Liver (tissue), 9 donors: ENCODE measurements around the gene MAP3K10. TPM values are rescaled to one million over a fixed set of nuclear protein-coding genes. Genes with fewer than 3 reads are reported as not detected.
"Not testable (repeated sequence)": the region's sequence is repeated elsewhere in the genome, so short reads cannot be mapped to it uniquely, and the experiment has no call there.

ENCODE experiments used
- DNase-seq: peaks from one replicate; pipeline ENCODE4 v3.0.0-alpha.2; 2017; ENCODE audit warnings: low spot score
- H3K27ac ChIP-seq, 2 donors: one replicate each; pipeline ENCODE4 v1.7.0; 2013; ENCODE audit warnings: inconsistent platforms in 2 of 2, low read length in 2 of 2, control low read depth in 1 of 2, low read depth in 1 of 2, mild to moderate bottlenecking in 1 of 2
- H3K27me3 ChIP-seq, 4 donors: one replicate each; pipeline versions ENCODE4 v1.6.1 to v1.7.0; 2013; ENCODE audit warnings: low read length in 3 of 4, inconsistent platforms in 1 of 4, mild to moderate bottlenecking in 1 of 4, moderate library complexity in 1 of 4; ENCODE audit not compliant: control insufficient read depth in 4 of 4, insufficient read depth in 4 of 4
- H3K36me3 ChIP-seq, 4 donors: one replicate each; pipeline versions ENCODE4 v1.6.1 to v1.7.0; 2013; ENCODE audit warnings: low read length in 3 of 4, mild to moderate bottlenecking in 3 of 4, low read depth in 1 of 4, moderate library complexity in 1 of 4; ENCODE audit not compliant: control insufficient read depth in 4 of 4, insufficient read depth in 3 of 4
- H3K4me1 ChIP-seq, 4 donors: one replicate each; pipeline versions ENCODE4 v1.6.1 to v1.7.0; 2013; ENCODE audit warnings: low read length in 3 of 4, mild to moderate bottlenecking in 3 of 4, moderate library complexity in 1 of 4; ENCODE audit not compliant: control insufficient read depth in 4 of 4, insufficient read depth in 4 of 4
- H3K4me3 ChIP-seq, 3 donors: one replicate each; pipeline versions ENCODE4 v1.6.1 to v1.7.0; 2013; ENCODE audit warnings: low read length in 3 of 3, control low read depth in 1 of 3, low read depth in 1 of 3, mild to moderate bottlenecking in 1 of 3
- H3K9ac ChIP-seq, 2 donors: one replicate each; pipeline ENCODE4 v1.7.0; 2013; ENCODE audit warnings: low read length in 2 of 2, mild to moderate bottlenecking in 2 of 2, moderate library complexity in 2 of 2, control low read depth in 1 of 2, low read depth in 1 of 2
- H3K9me3 ChIP-seq, 4 donors: one replicate each; pipeline versions ENCODE4 v1.6.1 to v1.7.0; 2013; ENCODE audit warnings: low read length in 3 of 4; ENCODE audit not compliant: control insufficient read depth in 4 of 4
- FOXA1 ChIP-seq: IDR thresholded peaks from 2 replicates; pipeline ENCODE4 v1.6.1; 2016; ENCODE audit warnings: antibody characterized with exemption
- FOXA2 ChIP-seq: IDR thresholded peaks from 2 replicates; pipeline ENCODE4 v1.6.1; 2016; ENCODE audit warnings: antibody characterized with exemption
- GABPA ChIP-seq, 2 donors: IDR thresholded peaks in 1 of 2; conservative IDR thresholded peaks in 1 of 2; 2 replicates each; pipeline ENCODE4 v1.6.1; 2016; ENCODE audit warnings: antibody characterized with exemption in 2 of 2, mild to moderate bottlenecking in 1 of 2, moderate library complexity in 1 of 2
- JUND ChIP-seq, 2 donors: IDR thresholded peaks; 2 replicates each; pipeline ENCODE4 v1.6.1; 2016; ENCODE audit warnings: antibody characterized with exemption in 2 of 2
- NR2F2 ChIP-seq: IDR thresholded peaks from 2 replicates; pipeline ENCODE4 v1.6.1; 2016; ENCODE audit warnings: antibody characterized with exemption
- RAD21 ChIP-seq, 2 donors: IDR thresholded peaks; 2 replicates each; pipeline ENCODE4 v1.6.1; 2016; ENCODE audit warnings: antibody characterized with exemption in 2 of 2, mild to moderate bottlenecking in 2 of 2
- RXRA ChIP-seq, 2 donors: IDR thresholded peaks; 2 replicates each; pipeline ENCODE4 v1.6.1; 2017 to 2018; ENCODE audit warnings: antibody characterized with exemption in 2 of 2, mild to moderate bottlenecking in 1 of 2
- SP1 ChIP-seq: IDR thresholded peaks from 2 replicates; pipeline ENCODE4 v1.6.1; 2018; ENCODE audit warnings: antibody characterized with exemption, mild to moderate bottlenecking
- YY1 ChIP-seq: IDR thresholded peaks from 2 replicates; pipeline ENCODE4 v1.6.1; 2016; ENCODE audit warnings: antibody characterized with exemption, mild to moderate bottlenecking
- WGBS: extraction: QIAGEN DNeasy Blood & Tissue Kit; methylation state at CpG from one replicate; pipeline ENCODE4 v1.1.7; 2013; 5-methylcytosine and 5-hydroxymethylcytosine counted together
- polyA plus RNA-seq, 2 donors: library from polyadenylated mRNA; stranded (reverse) in 1 of 2; unstranded in 1 of 2; fragments of 200-250 nt in 1 of 2; fragments of >200 nt in 1 of 2; fragmentation: Nextera tagmentation in 1 of 2; extraction: Ambion mirVana in 1 of 2; gene quantifications; one replicate each; pipeline versions ENCODE4 v1.2.1 to v1.2.3, GENCODE V29; 2013 to 2015
- total RNA-seq, 2 donors: library from RNA; depleted of rRNA; stranded (reverse); fragments of >200 nt; gene quantifications; one replicate each; pipeline ENCODE4 v1.2.3, GENCODE V29; 2014
- TF ChIP-seq, protein P1 (sequence below): IDR thresholded peaks from 2 replicates; pipeline ENCODE4 v1.6.1; 2016; ENCODE audit warnings: antibody characterized with exemption, mild to moderate bottlenecking
- TF ChIP-seq, protein P2 (sequence below): fragments of 150-350 bp; IDR thresholded peaks from 2 replicates; pipeline ENCODE4 v1.5.1; 2017; ENCODE audit warnings: improper control_type of control experiment, low read depth, low read length; ENCODE audit not compliant: missing input control
- TF ChIP-seq, protein P3 (sequence below): IDR thresholded peaks from 2 replicates; pipeline ENCODE4 v1.6.1; 2016; ENCODE audit warnings: antibody characterized with exemption
- TF ChIP-seq, protein P4 (sequence below): IDR thresholded peaks from 2 replicates; pipeline ENCODE4 v1.6.1; 2016; ENCODE audit warnings: antibody characterized with exemption
- donor health status: healthy.
- donor health status: healthy.
- donor health status: healthy.
- donor health status: healthy.
- donor health status: healthy.

MAP3K10 gene
- total and polyA plus RNA-seq, 4 donors: 0.65 to 3.9 (median 2.1) TPM

DNA sequence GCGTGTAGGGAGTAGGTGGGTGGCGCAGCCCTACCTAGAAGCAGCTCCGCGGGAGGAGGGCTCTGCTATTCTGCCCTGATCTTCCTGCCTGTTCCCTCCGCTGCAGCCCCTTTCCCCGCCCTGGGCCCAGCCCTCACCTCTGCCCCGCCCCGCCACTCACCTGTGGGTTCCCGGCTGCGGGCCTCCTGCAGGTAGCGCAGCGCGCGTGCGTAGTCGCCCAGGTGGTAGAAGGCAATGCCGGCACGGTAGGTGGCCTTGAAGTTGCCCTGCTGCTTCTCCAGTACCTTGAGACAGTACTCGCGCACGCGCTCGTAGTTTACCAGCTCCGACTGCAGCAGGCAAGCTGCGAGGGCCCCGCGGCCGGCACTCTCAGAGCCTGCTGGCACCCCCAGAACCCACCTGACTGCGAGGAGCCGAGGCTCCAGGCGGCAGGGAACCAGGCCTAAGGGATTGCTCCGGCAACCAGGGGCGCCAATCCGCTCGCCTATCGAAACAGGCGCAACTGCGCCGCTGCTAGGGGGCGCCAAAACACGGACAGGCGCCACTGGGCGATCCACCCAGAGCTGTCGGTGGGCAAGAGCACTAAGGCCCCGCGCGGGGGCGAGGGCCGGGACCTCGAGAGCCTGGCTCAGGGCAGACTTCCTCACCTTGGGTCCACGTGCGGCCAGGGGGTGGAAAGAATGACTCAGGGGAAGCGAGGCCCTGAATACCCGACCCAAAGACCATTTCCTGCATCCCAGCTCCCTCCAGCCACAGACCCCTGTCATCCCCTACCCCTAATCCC lies 26.0 kb downstream of the MAP3K10 start:
- DNase-seq: no peak
- H3K27ac ChIP-seq: no peak overlapping the region
- H3K4me3 ChIP-seq: no peak overlapping the region
- no peaks in the 10 kb centered on the region for H3K36me3 ChIP-seq
- H3K9ac ChIP-seq: no peak overlapping the region
- peaks cover 0 to 7% (median 2%) of the 10 kb centered on the region in 4 donors for H3K4me1 ChIP-seq
- H3K9me3 ChIP-seq: no peaks in the 10 kb centered on the region
- TF ChIP-seq, protein P1, sequence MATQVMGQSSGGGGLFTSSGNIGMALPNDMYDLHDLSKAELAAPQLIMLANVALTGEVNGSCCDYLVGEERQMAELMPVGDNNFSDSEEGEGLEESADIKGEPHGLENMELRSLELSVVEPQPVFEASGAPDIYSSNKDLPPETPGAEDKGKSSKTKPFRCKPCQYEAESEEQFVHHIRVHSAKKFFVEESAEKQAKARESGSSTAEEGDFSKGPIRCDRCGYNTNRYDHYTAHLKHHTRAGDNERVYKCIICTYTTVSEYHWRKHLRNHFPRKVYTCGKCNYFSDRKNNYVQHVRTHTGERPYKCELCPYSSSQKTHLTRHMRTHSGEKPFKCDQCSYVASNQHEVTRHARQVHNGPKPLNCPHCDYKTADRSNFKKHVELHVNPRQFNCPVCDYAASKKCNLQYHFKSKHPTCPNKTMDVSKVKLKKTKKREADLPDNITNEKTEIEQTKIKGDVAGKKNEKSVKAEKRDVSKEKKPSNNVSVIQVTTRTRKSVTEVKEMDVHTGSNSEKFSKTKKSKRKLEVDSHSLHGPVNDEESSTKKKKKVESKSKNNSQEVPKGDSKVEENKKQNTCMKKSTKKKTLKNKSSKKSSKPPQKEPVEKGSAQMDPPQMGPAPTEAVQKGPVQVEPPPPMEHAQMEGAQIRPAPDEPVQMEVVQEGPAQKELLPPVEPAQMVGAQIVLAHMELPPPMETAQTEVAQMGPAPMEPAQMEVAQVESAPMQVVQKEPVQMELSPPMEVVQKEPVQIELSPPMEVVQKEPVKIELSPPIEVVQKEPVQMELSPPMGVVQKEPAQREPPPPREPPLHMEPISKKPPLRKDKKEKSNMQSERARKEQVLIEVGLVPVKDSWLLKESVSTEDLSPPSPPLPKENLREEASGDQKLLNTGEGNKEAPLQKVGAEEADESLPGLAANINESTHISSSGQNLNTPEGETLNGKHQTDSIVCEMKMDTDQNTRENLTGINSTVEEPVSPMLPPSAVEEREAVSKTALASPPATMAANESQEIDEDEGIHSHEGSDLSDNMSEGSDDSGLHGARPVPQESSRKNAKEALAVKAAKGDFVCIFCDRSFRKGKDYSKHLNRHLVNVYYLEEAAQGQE: no peak
- no peak for TF ChIP-seq FOXA2
- TF ChIP-seq GABPA (IDR thresholded peaks at IDR 0.05 in 1 of 2, conservative IDR thresholded peaks at IDR 0.05 in 1 of 2): no peak
- TF ChIP-seq RXRA (IDR thresholded peaks at IDR 0.05): no peak
- peak; percentile 22 to 36 for TF ChIP-seq RAD21 (IDR thresholded peaks at IDR 0.05)
- TF ChIP-seq JUND (IDR thresholded peaks at IDR 0.05): no peak
- no peak for TF ChIP-seq FOXA1
- TF ChIP-seq, protein P2, sequence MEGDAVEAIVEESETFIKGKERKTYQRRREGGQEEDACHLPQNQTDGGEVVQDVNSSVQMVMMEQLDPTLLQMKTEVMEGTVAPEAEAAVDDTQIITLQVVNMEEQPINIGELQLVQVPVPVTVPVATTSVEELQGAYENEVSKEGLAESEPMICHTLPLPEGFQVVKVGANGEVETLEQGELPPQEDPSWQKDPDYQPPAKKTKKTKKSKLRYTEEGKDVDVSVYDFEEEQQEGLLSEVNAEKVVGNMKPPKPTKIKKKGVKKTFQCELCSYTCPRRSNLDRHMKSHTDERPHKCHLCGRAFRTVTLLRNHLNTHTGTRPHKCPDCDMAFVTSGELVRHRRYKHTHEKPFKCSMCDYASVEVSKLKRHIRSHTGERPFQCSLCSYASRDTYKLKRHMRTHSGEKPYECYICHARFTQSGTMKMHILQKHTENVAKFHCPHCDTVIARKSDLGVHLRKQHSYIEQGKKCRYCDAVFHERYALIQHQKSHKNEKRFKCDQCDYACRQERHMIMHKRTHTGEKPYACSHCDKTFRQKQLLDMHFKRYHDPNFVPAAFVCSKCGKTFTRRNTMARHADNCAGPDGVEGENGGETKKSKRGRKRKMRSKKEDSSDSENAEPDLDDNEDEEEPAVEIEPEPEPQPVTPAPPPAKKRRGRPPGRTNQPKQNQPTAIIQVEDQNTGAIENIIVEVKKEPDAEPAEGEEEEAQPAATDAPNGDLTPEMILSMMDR: peak; percentile 26
- no peak for TF ChIP-seq NR2F2
- TF ChIP-seq, protein P3, sequence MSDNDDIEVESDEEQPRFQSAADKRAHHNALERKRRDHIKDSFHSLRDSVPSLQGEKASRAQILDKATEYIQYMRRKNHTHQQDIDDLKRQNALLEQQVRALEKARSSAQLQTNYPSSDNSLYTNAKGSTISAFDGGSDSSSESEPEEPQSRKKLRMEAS: no peak
- no peak for TF ChIP-seq YY1
- TF ChIP-seq, protein P4, sequence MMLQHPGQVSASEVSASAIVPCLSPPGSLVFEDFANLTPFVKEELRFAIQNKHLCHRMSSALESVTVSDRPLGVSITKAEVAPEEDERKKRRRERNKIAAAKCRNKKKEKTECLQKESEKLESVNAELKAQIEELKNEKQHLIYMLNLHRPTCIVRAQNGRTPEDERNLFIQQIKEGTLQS: no peak
- no peak for TF ChIP-seq SP1
- 10% methylated on average over 54 of the region's 54 CpGs for WGBS
- peaks cover 0 to 8% (median 6%) of the 10 kb centered on the region in 4 donors for H3K27me3 ChIP-seq

DNA sequence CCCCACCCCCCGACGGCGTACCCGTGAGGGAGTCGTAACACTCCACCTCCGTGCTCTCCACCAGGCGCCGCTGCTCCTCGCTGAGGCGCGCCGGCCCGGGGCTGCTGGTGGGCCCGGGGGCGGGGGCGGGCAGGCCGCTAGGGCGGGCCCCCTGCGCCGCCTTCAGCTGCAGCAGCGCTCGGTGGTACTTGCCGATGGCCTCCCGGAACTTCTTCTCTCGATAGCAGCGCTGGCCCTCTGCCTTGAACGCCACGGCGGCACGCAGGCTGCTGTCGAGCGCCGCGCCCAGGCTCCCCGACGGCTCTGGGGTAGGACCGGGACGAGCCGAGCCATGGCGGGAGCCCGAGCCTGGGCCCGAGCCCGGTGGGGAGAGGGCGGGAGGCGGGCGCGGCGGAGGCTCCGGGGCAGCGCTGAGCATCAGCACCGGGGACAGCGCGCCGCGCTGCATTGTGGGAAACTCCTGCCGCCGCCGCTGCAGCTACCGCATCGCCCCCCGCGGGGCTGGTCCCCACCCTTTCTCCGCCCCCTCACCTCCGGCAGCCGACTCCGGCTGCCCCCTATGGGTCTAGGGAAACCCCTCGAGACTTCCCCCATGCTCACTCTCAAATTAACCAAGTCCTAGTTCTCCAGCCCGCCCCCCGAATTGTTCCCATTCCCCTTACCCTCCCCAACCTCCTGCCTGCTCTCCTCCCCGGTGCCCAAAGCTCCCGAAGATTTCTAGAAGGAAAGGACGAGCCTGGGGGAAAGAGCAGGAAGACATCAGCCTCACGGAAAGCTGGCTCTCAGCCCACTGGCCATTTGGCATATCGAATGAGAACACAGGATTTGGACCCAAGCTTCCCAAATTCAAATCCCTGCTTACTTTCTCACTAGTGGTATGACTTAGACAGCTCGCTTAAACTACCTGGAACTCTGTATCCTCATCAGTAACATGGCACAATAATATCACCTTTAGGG lies 27.0 kb downstream of the MAP3K10 start, which contains the start of gene TTC9B:
TTC9B (minus strand) TSS at position 451 of the 957 bp plus-strand sequence; CDS start at position 448, 3 bp downstream.
- peaks cover 0 to 8% (median 6%) of the 10 kb centered on the region in 4 donors for H3K27me3 ChIP-seq
- H3K36me3 ChIP-seq: no peaks in the 10 kb centered on the region
- H3K4me1 ChIP-seq: peaks cover 0 to 7% (median 2%) of the 10 kb centered on the region in 4 donors
- no peak for DNase-seq
- no peak within 1 kb of the TSS for H3K27ac ChIP-seq
- 6% methylated on average over 75 of the region's 75 CpGs for WGBS
- H3K9ac ChIP-seq: no peak within 1 kb of the TSS
- no peak within 1 kb of the TSS for H3K4me3 ChIP-seq
- TF ChIP-seq, protein P1: peak; percentile 94
- TF ChIP-seq FOXA1 (no peak), RXRA (IDR thresholded peaks at IDR 0.05) (no peak)
- no peaks in the 10 kb centered on the region for H3K9me3 ChIP-seq

DNA sequence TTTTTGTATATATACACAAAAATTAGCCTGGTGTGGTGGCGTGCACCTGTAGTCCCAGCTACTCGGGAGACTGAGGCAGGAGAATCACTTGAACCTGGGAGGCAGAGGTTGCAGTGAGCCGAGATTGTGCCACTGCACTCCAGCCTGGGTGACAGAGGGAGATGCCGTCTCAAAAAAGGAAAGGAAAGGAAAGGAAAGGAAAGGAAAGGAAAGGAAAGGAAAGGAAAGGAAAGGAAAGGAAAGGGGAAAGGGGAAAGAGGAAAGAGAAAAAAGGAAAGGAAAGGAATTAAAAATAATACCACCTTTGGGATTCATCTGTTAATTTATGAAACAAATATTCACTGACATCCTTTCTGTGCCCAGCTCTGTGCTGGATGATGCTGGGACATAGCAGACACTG lies 27.8 kb downstream of the MAP3K10 start:
- not testable (repeated sequence) for H3K36me3 ChIP-seq, H3K27me3 ChIP-seq, H3K9me3 ChIP-seq, H3K9ac ChIP-seq, H3K4me1 ChIP-seq, DNase-seq, H3K4me3 ChIP-seq, H3K27ac ChIP-seq
- 89% methylated on average over 4 of the region's 4 CpGs for WGBS
